GM21390 (cell line): ENCODE measurements around the gene CPEB3.

Experiments
- ATAC-seq: cut with Tn5 transposase; IDR thresholded peaks from one replicate; pipeline ENCODE4 v1.9.1; 2021; ENCODE audit not compliant: unreplicated experiment

Gene CPEB3

GRCh38 chr10:92268748-92269147, 22.1 kb downstream of the CPEB3 start:
- ATAC-seq, result no peak

- ATAC-seq, result no peak
Observed at GRCh38 chr10:92267343-92267742, 23.5 kb downstream of the CPEB3 start.

- ATAC-seq, result no peak
Observed at GRCh38 chr10:92265687-92266258, 25.1 kb downstream of the CPEB3 start.

GRCh38 chr10:92264249-92264648, 26.6 kb downstream of the CPEB3 start:
- no peak for ATAC-seq

- ATAC-seq, result no peak
Observed at GRCh38 chr10:92263396-92263795, 27.5 kb downstream of the CPEB3 start.

GRCh38 chr10:92248566-92248965, 42.3 kb downstream of the CPEB3 start:
- ATAC-seq, result no peak

GRCh38 chr10:92244796-92245195, 46.1 kb downstream of the CPEB3 start:
- peak; percentile 59 for ATAC-seq

- no peak for ATAC-seq
Observed at GRCh38 chr10:92242910-92243671, 47.8 kb downstream of the CPEB3 start.

- no peak for ATAC-seq
Observed at GRCh38 chr10:92242380-92242779, 48.5 kb downstream of the CPEB3 start.

GRCh38 chr10:92241501-92241900, 49.4 kb downstream of the CPEB3 start:
- ATAC-seq, result no peak

- ATAC-seq, result no peak
Observed at GRCh38 chr10:92241158-92241500, 49.7 kb downstream of the CPEB3 start.

- peak; percentile 43 for ATAC-seq
Observed at GRCh38 chr10:92240289-92241157, 50.4 kb downstream of the CPEB3 start.

- peak; percentile 35 for ATAC-seq
Observed at GRCh38 chr10:92239600-92240288, 51.1 kb downstream of the CPEB3 start.

GRCh38 chr10:92239151-92239599, 51.7 kb downstream of the CPEB3 start:
- no peak for ATAC-seq

- ATAC-seq, result no peak
Observed at GRCh38 chr10:92238586-92239098, 52.2 kb downstream of the CPEB3 start.

- ATAC-seq, result no peak
Observed at GRCh38 chr10:92238054-92238585, 52.8 kb downstream of the CPEB3 start.

- no peak for ATAC-seq
Observed at GRCh38 chr10:92231196-92231595, 59.7 kb downstream of the CPEB3 start.

- ATAC-seq, result no peak
Observed at GRCh38 chr10:92222603-92223262, 68.1 kb downstream of the CPEB3 start.

GRCh38 chr10:92219559-92219958, 71.3 kb downstream of the CPEB3 start:
- ATAC-seq, result no peak

GRCh38 chr10:92218569-92218968, 72.3 kb downstream of the CPEB3 start:
- ATAC-seq, result no peak
